Right renal pelvis (tissue), 4 donors: ENCODE data around the gene HNRNPH3. TPM values are rescaled to one million over a fixed set of nuclear protein-coding genes. Genes with fewer than 3 reads are reported as not detected.

Experiments used
- DNase-seq, 4 donors: peaks; one replicate each; pipeline ENCODE4 v3.0.0-alpha.2; 2013; ENCODE audit warnings: low read depth in 4 of 4, low spot score in 3 of 4, missing footprints in 1 of 4
- polyA plus RNA-seq, 4 donors: library from polyadenylated mRNA; unstranded; fragments of 120-200 nt; gene quantifications; one replicate each; pipeline ENCODE4 v1.2.1, GENCODE V29; 2013; ENCODE audit not compliant: insufficient read length in 4 of 4

The HNRNPH3 gene
- polyA plus RNA-seq, 4 donors, result 316 to 391 (median 367) TPM

- DNase-seq, result no peak
Observed at GRCh38 chr10:68371604-68372003, 39.7 kb downstream of the HNRNPH3 start.

DNA sequence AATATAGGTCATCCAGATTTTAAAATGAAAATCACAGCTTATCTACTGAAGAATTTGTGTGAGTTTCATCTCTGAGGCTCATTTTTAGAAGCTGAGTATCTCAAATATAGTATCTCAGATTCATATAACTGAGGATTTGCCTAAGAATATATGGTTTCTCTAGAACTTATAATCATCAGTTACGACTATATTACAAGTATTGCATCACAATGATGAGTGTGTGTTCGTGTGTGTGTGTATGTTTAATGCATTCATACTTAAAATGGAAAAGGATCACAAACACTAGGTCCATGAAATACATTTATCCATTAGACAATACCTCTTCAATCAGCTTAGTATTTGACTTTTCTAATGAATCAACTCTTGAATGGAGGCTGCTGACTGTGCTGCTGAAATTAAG is 53.9 kb downstream of the HNRNPH3 start:
- no peak for DNase-seq

Other genes with a start within 250 kb of the HNRNPH3 start
- under 1 TPM in 3 of 4 donors, not detected in 1; 0.04 to 0.07 (median 0.05) TPM for gene MYPN, start 222.6 kb upstream of the HNRNPH3 start, polyA plus RNA-seq
- gene ATOH7, start 100.0 kb upstream of the HNRNPH3 start, polyA plus RNA-seq, result 1 to 10 TPM in 3 of 4 donors, under 1 TPM in 1; 0.99 to 1.5 (median 1.4) TPM
- gene PBLD, start 864 bp downstream of the HNRNPH3 start, polyA plus RNA-seq, result 10 to 100 TPM; 61.0 to 100.0 (median 86.7) TPM
- 10 to 100 TPM; 23.0 to 35.4 (median 26.9) TPM for gene RUFY2, start 75.2 kb downstream of the HNRNPH3 start, polyA plus RNA-seq
- gene DNA2, start 139.9 kb downstream of the HNRNPH3 start, polyA plus RNA-seq, result 10 to 100 TPM; 11.3 to 12.7 (median 12.5) TPM
- gene SLC25A16, start 195.5 kb downstream of the HNRNPH3 start, polyA plus RNA-seq, result 10 to 100 TPM; 15.5 to 21.2 (median 17.5) TPM
- 10 to 100 TPM in 2 of 4 donors, 1 to 10 TPM in 2; 9.6 to 11.5 (median 10.2) TPM for gene TET1, start 228.3 kb downstream of the HNRNPH3 start, polyA plus RNA-seq